Stimulated activated CD4-positive, alpha-beta T cell treated with anti-CD3 and anti-CD28 coated beads, Interleukin-1b, Interleukin-23, amount 100 ng/mL, for 48 hours (primary cell): ENCODE data around the gene NT5DC3.

ENCODE experiments used
- DNase-seq: peaks from one replicate; pipeline ENCODE4 v3.0.0-alpha.2; 2020

The NT5DC3 gene

DNA sequence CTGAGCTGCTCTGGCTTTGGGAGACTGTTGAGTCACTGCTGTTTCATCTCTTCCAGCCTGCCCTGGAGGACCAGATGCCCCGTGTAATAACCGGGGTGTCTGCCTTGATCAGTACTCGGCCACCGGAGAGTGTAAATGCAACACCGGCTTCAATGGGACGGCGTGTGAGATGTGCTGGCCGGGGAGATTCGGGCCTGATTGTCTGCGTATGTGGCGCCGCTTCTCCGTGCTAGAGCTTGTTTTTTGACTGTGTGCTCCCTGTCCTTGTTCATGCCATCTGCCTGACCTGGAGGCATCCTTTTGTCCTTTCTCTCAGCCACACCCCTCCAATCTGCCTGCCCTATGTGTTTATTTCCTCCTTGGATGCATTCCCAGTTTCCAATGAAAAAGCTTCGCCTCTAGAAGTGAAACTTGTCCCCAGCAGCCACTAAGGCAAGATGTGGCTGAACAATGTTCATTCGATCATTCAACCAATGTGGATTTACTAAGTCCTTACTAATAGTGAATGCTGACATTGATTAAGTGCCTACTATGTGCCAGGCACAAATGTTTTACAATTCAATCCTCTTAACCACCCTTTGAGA is 98.6 kb downstream of the NT5DC3 start:
- DNase-seq = no peak

DNA sequence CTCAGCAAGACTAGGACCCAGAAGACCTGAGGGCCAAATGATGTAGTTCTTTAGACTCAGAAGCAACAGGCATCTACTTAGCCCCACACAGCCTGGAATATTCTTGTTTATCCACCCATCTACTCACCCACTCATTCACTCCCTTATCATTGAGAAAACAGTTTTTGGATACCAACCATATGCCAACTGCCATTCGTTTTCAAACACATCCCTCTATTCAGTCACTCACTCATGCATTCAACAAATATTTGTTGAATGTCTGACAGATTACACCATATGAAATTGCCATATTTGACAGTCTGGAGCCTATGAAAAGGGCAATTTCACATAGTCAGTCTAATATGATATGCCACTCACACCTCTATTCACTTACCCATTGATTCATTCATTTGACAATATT is 103.2 kb downstream of the NT5DC3 start:
- no peak for DNase-seq

DNA sequence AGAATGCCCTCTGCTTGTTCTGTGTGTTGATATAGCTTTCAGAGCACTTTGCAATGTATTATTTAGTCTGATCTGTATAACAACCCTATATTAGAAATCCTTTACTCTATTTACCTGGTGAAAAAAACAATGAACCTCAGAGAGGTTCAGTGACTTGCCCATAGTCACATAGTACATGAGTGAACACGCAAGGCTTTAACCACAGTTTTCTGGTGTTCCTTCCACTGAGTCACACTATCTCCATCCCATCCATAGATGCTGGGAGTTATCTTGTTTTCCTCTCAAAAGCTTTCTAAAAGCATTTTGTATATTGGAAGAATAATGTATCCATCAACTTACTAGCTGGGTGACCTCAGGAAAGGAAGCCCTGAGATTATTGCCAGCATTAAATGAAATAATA is 104.5 kb downstream of the NT5DC3 start:
- no peak for DNase-seq

DNA sequence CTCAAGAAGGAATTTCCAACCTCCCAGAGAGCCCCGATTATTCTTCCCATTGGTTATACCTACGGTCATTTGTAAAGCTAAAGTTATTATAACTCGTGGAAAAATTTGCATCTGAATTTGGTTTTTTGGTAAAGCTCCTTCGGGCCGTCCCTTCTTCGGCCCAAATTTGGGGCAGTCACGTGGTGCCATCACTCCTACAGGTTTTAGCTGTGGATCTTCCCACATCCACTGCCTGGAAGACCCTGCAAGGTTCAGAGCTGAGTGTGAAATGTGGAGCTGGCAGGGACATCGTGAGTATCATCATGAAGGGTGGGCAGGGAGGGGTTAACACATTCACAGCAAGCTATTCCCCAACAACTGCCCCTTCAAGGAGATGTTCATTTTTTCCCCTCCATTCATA is 105.7 kb downstream of the NT5DC3 start:
- no peak for DNase-seq

DNA sequence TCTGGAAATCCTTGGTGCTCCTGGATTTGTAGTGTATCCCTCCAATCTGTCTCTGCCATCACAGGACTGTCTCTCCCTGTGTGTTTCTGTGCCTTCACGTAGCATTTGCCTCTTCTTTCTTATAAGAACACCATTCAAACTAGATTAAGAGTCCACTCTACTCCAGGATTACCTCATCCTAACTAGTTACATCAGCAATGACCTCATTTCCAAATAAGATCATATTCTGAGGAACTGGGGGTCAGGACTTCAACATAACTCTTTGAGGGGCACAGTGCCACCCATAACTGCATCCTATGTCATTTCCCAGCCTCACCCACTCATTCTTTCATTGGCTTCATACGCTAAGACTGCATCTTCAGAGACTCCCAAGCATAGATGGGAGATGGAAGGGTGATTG is 106.2 kb downstream of the NT5DC3 start:
- no peak for DNase-seq

DNA sequence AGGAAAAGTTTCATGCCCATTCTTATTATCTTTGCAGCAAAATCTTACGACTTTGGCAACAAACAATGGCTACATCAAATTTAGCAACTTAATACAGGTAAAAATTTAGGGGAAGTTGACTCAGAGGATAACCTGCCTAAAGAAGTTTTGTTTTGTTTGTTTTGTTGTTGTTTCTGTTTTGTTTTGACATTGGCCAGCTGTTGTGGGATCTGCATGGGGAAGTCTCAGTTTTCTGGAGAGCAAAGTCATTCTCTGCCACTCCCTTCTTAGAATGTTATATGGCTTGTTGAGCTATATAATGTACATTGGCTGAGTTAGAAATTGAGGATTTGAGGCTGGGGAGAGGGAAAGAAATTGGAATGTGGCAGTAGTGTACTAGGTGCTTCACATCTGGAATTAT is 109.5 kb downstream of the NT5DC3 start:
- no peak for DNase-seq

DNA sequence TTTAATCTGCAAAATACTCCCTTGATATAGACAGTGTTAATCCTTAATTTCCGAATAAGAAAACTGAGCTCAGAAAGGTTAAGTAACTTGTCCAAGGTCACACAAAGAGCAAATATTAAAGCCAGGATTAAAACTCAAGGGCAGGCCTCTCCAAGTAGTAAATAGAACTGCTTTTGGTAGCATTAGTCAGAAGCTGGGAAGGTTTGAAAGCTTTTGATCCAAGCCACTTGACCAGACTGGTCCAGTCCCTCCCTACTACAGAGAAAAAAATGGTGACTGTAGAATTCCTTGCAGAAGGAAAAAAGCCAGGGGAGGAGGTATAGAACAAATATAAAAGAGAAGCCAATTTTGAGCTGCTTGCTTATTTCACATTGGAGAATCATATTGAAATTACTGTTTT is 111.5 kb downstream of the NT5DC3 start:
- no peak for DNase-seq

DNA sequence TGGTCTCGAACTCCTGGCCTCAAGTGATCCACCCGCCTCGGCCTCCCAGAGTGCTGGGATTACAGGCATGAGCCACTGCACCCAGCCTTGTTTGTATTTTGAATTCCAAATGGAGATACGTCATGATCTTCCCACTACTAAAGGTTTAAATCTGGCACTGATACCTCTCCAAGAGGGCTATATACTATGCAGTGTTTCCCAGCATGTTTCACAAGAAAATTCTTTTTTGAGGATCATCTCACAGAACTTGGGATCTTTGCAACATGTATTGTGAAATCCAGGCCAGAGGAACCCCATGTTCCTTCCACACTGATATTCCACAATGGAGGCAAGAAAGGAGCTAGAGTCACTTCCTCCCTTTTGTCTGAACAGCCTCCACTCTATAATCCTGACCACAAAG is 112.7 kb downstream of the NT5DC3 start:
- DNase-seq = no peak

DNA sequence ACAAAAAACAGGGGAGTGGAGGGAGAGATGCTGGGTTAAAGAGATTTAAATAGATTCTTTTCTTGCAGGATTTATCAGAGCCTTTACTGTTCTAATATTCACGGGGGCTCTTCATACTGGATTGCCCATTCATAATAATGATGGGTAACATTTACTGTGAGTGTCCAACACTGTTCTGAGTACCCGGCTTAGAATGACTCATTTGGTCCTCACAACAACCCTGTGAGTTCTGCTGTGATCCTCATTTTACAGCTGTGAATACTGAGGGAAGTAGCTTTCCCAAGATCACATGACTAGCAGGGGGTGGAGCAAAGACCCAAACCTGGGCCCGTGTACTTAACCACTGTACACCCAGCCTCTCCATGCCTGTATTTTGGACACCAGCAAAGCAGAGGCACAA is 113.4 kb downstream of the NT5DC3 start:
- DNase-seq = no peak

DNA sequence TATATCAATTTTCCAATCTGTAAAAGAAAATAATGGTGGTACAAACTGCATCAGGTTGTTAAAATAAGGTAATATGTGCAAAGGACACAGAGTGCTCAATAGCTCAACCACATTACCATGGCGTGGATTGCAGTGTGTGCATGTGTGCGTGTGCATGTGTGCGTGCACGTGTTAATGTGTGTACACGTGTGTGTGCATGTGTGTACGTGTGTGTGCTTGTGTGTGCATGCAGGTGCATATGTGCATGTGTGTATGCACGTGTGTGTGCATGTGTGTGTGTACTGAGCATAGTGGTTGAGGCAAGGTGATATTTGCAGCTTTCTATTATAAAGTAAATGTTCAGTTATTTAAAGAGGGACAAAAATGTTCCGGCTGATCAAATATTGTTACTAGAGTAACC is 115.6 kb downstream of the NT5DC3 start:
- DNase-seq = no peak
